ENCODE data around the gene COX14. TPM values are rescaled to one million over a fixed set of nuclear protein-coding genes. Genes with fewer than 3 reads are reported as not detected.
"Not testable (repeated sequence)": the region's sequence is repeated elsewhere in the genome, so short reads cannot be mapped to it uniquely, and the experiment has no call there.

COX14 gene
- total and polyA plus RNA-seq, 2 experiments from 2014 or later = 53.4 to 122 TPM

DNA sequence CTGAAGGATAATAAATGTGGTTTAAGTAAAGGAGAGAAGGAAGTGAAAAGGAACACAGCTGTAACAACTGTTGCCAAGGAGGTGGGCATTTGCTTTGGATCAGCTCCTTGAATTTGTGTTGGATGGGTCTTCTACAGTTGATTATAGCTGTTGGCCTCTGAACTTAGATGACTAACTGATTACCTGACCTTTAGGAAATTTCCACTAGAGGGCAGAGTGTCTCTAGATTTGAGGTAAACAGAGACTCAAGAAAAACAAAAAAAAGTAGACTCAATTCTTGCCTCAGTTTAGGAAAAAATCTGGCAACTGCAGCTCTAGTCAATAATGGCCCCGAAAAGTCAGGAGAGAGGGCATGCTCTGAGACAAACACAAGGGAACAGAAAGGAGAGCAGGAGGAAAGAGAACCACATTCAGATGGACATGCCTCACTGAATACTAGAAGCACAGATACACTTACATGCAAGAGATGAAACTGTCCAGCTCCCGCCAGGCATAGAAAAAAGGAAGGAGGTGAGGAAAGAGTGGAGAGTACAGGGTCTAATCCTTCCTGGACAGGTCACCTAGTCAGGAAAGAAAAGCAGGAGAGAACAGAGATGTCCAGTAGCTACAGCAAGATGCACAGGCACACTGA is 20.6 kb downstream of the COX14 start:
- H3K4me1 ChIP-seq (ENCODE audit: insufficient read depth) = peaks cover 8% of the 10 kb centered on the region; the same call in 1 of the 2 replicates
- no peak overlapping the region for H3K9ac ChIP-seq
- H3F3A ChIP-seq (ENCODE audit: insufficient read depth) = peaks cover 42% of the 10 kb centered on the region
- 0 out of 2 replicates have a peak, but pooled peaks cover 7% of the 10 kb centered on the region for H3K79me2 ChIP-seq (ENCODE audit: insufficient read depth)
- in situ Hi-C loops (cut with MboI) = no loop called here
- no peaks in the 10 kb centered on the region for H3K9me3 ChIP-seq (ENCODE audit: low read depth)
- H4K20me1 ChIP-seq (ENCODE audit: insufficient read depth) = no peaks in the 10 kb centered on the region
- H3K27me3 ChIP-seq (replicated peaks; ENCODE audit: insufficient read depth) = no peaks in the 10 kb centered on the region
- no peak overlapping the region for H3K27ac ChIP-seq
- no peaks in the 10 kb centered on the region for H3K9me2 ChIP-seq (ENCODE audit: insufficient read depth)
- TF ChIP-seq EZH2phosphoT487 (IDR thresholded peaks at IDR 0.05; ENCODE audit: insufficient read depth, low read depth) = no peak
- TF ChIP-seq EZH2 (IDR thresholded peaks at IDR 0.05; ENCODE audit: insufficient read depth, poor library complexity, severe bottlenecking) = no peak
- H3K36me3 ChIP-seq (ENCODE audit: low read depth) = peaks cover 48% of the 10 kb centered on the region
- WGBS, 2 experiments (ENCODE audit: low coverage in 1 of 2, low lambda C conversion rate in 2 of 2, missing lambda C conversion rate in 2 of 2) = 53 to 54% methylated on average over 2 of the region's 2 CpGs
- H3K4me2 ChIP-seq (ENCODE audit: unreplicated experiment) = no peak overlapping the region
- no peak overlapping the region for H3K4me3 ChIP-seq
- no peak overlapping the region for H2AFZ ChIP-seq
- DNase-seq = peak; percentile 59

- Histone ChIP-seq H3K9me2 (ENCODE audit: insufficient read depth) (no peaks in the 10 kb centered on the region), H3K4me1 (ENCODE audit: insufficient read depth) (no peaks in the 10 kb centered on the region), H2AFZ (no peak overlapping the region), H3F3A (ENCODE audit: insufficient read depth) (peaks cover 4% of the 10 kb centered on the region; the same call in 1 of the 2 replicates), H3K79me2 (ENCODE audit: insufficient read depth) (peaks cover 75% of the 10 kb centered on the region), H3K36me3 (ENCODE audit: low read depth) (peaks cover 35% of the 10 kb centered on the region), H3K9ac (no peak overlapping the region), H3K4me3 (no peak overlapping the region), H3K9me3 (ENCODE audit: low read depth) (no peaks in the 10 kb centered on the region), H4K20me1 (ENCODE audit: insufficient read depth) (0 out of 2 replicates have a peak, but pooled peaks cover 5% of the 10 kb centered on the region), H3K4me2 (ENCODE audit: unreplicated experiment) (no peak overlapping the region), H3K27ac (no peak overlapping the region), H3K27me3 (replicated peaks; ENCODE audit: insufficient read depth) (no peaks in the 10 kb centered on the region)
- in situ Hi-C loops (cut with MboI) = no loop called here
- WGBS, 2 experiments (ENCODE audit: low coverage in 1 of 2, low lambda C conversion rate in 2 of 2, missing lambda C conversion rate in 2 of 2) = 92 to 93% methylated on average over 8 of the region's 8 CpGs
- TF ChIP-seq EZH2 (IDR thresholded peaks at IDR 0.05; ENCODE audit: insufficient read depth, poor library complexity, severe bottlenecking) (no peak), EZH2phosphoT487 (IDR thresholded peaks at IDR 0.05; ENCODE audit: insufficient read depth, low read depth) (no peak)
- no peak for DNase-seq
Measured at GRCh38 chr12:50142993-50143392, 31.0 kb downstream of the COX14 start.

DNA sequence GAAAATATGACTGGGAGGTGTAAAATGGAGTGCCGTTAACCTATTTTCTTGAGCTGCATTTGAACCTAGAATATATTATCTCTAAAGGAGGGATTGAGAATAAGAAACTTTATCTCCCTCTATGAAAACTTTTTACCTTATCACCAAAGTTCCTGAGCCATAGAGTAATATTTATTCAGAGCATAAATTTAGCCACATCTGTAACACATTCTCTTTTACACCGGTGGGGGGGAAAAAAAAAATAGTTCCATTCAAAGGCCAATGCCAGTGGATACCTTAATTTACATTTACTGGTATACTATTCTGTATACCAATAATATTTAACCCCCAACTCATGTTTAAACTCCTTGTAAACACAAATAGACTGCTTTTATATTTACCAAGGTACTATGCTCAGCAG is 33.4 kb downstream of the COX14 start:
- H3K4me3 ChIP-seq = no peak overlapping the region
- WGBS, 2 experiments (ENCODE audit: low coverage in 1 of 2, low lambda C conversion rate in 2 of 2, missing lambda C conversion rate in 2 of 2) = 77 to 82% methylated on average over 2 of the region's 2 CpGs
- H3K4me2 ChIP-seq (ENCODE audit: unreplicated experiment) = no peak overlapping the region
- H3K4me1 ChIP-seq (ENCODE audit: insufficient read depth) = no peaks in the 10 kb centered on the region
- no peaks in the 10 kb centered on the region for H3K9me3 ChIP-seq (ENCODE audit: low read depth)
- peaks cover 1% of the 10 kb centered on the region; the same call in 1 of the 2 replicates for H3F3A ChIP-seq (ENCODE audit: insufficient read depth)
- H2AFZ ChIP-seq = no peak overlapping the region
- in situ Hi-C loops (cut with MboI) = no loop called here
- no peak overlapping the region for H3K27ac ChIP-seq
- H4K20me1 ChIP-seq (ENCODE audit: insufficient read depth) = peaks cover 8% of the 10 kb centered on the region; the same call in 1 of the 2 replicates
- no peak overlapping the region for H3K9ac ChIP-seq
- H3K79me2 ChIP-seq (ENCODE audit: insufficient read depth) = peaks cover 84% of the 10 kb centered on the region
- no peaks in the 10 kb centered on the region for H3K27me3 ChIP-seq (replicated peaks; ENCODE audit: insufficient read depth)
- H3K36me3 ChIP-seq (ENCODE audit: low read depth) = peaks cover 17% of the 10 kb centered on the region
- TF ChIP-seq EZH2 (IDR thresholded peaks at IDR 0.05; ENCODE audit: insufficient read depth, poor library complexity, severe bottlenecking) (no peak), EZH2phosphoT487 (IDR thresholded peaks at IDR 0.05; ENCODE audit: insufficient read depth, low read depth) (no peak)
- no peaks in the 10 kb centered on the region for H3K9me2 ChIP-seq (ENCODE audit: insufficient read depth)
- DNase-seq = no peak

DNA sequence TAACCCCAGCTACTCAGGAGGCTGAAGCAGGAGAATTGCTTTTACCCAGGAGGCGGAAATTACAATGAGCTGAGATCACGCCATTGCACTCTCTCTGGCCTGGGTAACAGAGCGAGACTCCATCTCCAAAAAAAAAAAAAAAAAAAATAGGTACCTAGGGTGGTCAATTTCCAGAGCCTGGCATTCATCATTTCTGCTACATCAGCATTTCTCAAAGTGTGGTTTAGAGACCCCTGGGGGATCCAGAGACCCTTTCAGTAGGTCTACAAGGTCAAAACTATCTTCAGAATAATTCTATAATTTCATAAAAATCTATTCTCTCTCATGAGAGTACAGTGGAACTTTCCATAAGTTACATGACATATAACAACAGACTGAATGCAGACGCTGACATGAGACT is 35.2 kb downstream of the COX14 start:
- TF ChIP-seq EZH2phosphoT487 (IDR thresholded peaks at IDR 0.05; ENCODE audit: insufficient read depth, low read depth) (no peak), EZH2 (IDR thresholded peaks at IDR 0.05; ENCODE audit: insufficient read depth, poor library complexity, severe bottlenecking) (no peak)
- in situ Hi-C loops (cut with MboI) = no loop called here
- 95 to 99% methylated on average over 4 of the region's 4 CpGs for WGBS, 2 experiments (ENCODE audit: low coverage in 1 of 2, low lambda C conversion rate in 2 of 2, missing lambda C conversion rate in 2 of 2)
- no peak overlapping the region for H2AFZ ChIP-seq
- no peaks in the 10 kb centered on the region for H3K27me3 ChIP-seq (replicated peaks; ENCODE audit: insufficient read depth)
- no peak for DNase-seq
- H3F3A ChIP-seq (ENCODE audit: insufficient read depth) = peaks cover 13% of the 10 kb centered on the region; the same call in 1 of the 2 replicates
- peaks cover 97% of the 10 kb centered on the region for H3K79me2 ChIP-seq (ENCODE audit: insufficient read depth)
- no peak overlapping the region for H3K4me2 ChIP-seq (ENCODE audit: unreplicated experiment)
- no peaks in the 10 kb centered on the region for H3K9me3 ChIP-seq (ENCODE audit: low read depth)
- H3K9ac ChIP-seq = no peak overlapping the region
- H3K4me1 ChIP-seq (ENCODE audit: insufficient read depth) = peaks cover 9% of the 10 kb centered on the region
- H4K20me1 ChIP-seq (ENCODE audit: insufficient read depth) = peaks cover 8% of the 10 kb centered on the region; the same call in 1 of the 2 replicates
- H3K9me2 ChIP-seq (ENCODE audit: insufficient read depth) = no peaks in the 10 kb centered on the region
- H3K27ac ChIP-seq = no peak overlapping the region
- no peak overlapping the region for H3K4me3 ChIP-seq
- peaks cover 6% of the 10 kb centered on the region; the same call in 1 of the 2 replicates for H3K36me3 ChIP-seq (ENCODE audit: low read depth)

- H3K4me2 ChIP-seq (ENCODE audit: unreplicated experiment); H3K4me3 ChIP-seq; H2AFZ ChIP-seq; H3K9ac ChIP-seq; H3K36me3 ChIP-seq (ENCODE audit: low read depth); H4K20me1 ChIP-seq (ENCODE audit: insufficient read depth); H3K9me3 ChIP-seq (ENCODE audit: low read depth); H3K27ac ChIP-seq; in situ Hi-C loops (cut with MboI); H3K27me3 ChIP-seq (replicated peaks; ENCODE audit: insufficient read depth); DNase-seq; H3K4me1 ChIP-seq (ENCODE audit: insufficient read depth); H3K9me2 ChIP-seq (ENCODE audit: insufficient read depth): not testable (repeated sequence)
- WGBS, 2 experiments (ENCODE audit: low coverage in 1 of 2, low lambda C conversion rate in 2 of 2, missing lambda C conversion rate in 2 of 2) = 100% methylated on average over 6 of the region's 6 CpGs
- H3F3A ChIP-seq (ENCODE audit: insufficient read depth) = peaks cover 13% of the 10 kb centered on the region; the same call in 1 of the 2 replicates
- peaks cover 98% of the 10 kb centered on the region for H3K79me2 ChIP-seq (ENCODE audit: insufficient read depth)
Measured at GRCh38 chr12:50148011-50148410, 36.0 kb downstream of the COX14 start.
